LNCAP (cell line): ENCODE results near the gene CAPN6.

Experiments
- CTCF ChIP-seq: fragments of 450-650 bp; IDR thresholded peaks from 2 replicates; pipeline ENCODE4 v1.5.1; 2017; ENCODE audit warnings: mild to moderate bottlenecking

The CAPN6 gene, protein sequence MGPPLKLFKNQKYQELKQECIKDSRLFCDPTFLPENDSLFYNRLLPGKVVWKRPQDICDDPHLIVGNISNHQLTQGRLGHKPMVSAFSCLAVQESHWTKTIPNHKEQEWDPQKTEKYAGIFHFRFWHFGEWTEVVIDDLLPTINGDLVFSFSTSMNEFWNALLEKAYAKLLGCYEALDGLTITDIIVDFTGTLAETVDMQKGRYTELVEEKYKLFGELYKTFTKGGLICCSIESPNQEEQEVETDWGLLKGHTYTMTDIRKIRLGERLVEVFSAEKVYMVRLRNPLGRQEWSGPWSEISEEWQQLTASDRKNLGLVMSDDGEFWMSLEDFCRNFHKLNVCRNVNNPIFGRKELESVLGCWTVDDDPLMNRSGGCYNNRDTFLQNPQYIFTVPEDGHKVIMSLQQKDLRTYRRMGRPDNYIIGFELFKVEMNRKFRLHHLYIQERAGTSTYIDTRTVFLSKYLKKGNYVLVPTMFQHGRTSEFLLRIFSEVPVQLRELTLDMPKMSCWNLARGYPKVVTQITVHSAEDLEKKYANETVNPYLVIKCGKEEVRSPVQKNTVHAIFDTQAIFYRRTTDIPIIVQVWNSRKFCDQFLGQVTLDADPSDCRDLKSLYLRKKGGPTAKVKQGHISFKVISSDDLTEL

GRCh38 chrX:111270339-111270738 is at the start of gene CAPN6:
TSS of gene CAPN6 (minus strand) at chrX:111270483. CDS start at chrX:111263936, 6,547 bp downstream.
- no peak for TF ChIP-seq CTCF

DNA sequence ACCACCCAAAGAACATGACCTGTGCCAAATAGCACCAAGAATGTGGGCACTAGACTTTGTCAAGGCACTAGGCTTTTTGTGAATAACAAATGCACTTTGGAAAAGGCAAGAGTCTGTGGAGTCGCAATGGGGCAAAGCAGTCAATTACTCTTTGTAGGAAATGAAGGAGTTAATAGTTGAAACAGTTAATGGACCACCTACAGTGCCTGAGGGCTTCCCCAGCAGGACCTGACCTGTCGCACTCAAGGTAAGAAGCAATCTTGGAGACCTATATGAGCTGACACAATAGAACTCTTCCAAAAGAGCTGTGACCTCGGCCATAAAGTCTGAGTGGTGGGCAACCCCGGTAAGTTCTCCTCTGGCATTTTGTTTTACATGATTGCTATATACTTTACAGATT is 49.2 kb upstream of the CAPN6 start:
- TF ChIP-seq CTCF = no peak

DNA sequence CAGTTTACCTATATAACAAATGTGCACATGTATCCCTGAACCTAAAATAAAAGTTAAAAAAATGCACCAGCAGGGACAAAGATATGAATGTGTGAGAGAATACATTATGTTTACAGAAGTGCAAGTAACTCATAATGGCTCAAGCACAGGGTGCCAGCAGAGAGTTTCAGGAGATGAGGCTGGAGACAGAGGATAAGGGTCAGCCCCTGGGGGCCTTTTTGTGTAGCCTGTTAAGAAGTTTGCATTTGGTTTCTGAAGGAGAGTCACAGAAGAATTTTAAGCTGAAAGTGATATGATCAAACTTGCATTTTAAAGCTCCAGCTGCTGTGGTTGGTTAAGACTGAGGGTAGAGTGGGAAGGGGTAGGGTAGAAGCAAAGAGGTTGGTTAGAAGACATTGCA is 48.6 kb upstream of the CAPN6 start:
- TF ChIP-seq CTCF = no peak

- no peak for TF ChIP-seq CTCF
Measured at GRCh38 chrX:111309083-111309482, 38.8 kb upstream of the CAPN6 start.

- no peak for TF ChIP-seq CTCF
Measured at GRCh38 chrX:111308039-111308438, 37.8 kb upstream of the CAPN6 start.

DNA sequence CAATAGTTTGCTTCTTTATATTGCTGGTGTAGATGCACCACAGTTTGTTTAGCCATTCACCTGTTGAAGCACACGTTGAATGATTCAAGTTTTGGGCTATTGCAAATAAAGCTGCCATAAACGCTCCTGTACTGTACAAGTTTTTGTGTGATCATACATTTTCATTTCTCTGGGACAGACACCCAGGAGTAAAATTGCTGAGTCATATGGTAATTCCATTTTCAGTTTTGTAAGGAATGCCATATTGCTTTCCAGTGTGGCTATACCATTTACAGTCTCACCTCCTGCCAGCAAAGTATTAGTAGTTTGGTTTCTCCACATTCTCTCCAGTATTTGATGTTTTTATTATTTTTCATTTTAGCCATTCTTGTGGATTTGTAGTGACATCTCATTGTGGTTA is 32.0 kb upstream of the CAPN6 start:
- TF ChIP-seq CTCF = no peak

DNA sequence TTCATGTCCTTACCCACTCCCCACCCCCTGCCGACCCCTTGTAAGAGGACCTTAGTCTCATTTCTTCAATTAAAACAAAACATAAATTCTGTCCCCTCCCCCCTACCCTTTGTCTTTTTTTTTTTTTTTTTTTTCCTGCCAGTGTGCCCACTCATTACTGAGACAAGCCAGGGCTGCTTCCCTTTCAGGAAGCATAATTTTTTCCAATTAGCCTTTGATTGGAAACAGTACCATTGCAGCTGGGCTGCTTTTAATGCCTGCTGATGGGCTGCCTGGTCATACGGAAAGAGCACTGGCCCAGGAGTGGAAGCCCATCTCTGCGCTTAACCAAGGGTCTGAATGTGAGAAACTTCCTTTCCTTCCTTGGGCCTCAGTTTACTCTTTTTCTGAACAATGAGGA is 18.6 kb upstream of the CAPN6 start:
- TF ChIP-seq CTCF = no peak
